ENCODE measurements around the gene LIPC.

Gene LIPC

DNA sequence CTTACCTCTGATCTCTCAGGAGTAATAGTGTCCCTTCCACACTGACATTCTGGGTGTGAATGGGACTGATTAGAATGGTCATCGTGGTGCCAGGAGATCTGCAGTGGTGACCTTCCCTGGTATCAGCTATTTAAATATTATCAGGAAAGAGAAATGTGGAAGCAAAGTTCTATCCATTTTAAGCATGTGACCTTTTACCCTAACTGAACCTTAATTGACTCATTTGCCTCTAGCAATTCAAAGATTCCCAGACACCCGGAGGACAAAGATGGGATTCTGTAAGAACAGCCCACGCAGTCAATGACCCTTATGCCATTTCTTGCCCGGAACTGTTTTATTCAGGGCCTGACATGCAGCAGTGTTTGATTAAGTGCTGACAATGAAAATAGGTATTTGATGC, 10.3 kb downstream of the LIPC start:
- no peaks in the 10 kb centered on the region for H3K27me3 ChIP-seq (ENCODE audit: insufficient read depth, low read length)
- H3K4me1 ChIP-seq (ENCODE audit: insufficient read depth, low read length): peaks cover 6% of the 10 kb centered on the region
- no peaks in the 10 kb centered on the region for H3K36me3 ChIP-seq (ENCODE audit: insufficient read depth, low read length)
- no peaks in the 10 kb centered on the region for H3K9me3 ChIP-seq (ENCODE audit: low read length)
- H3K4me3 ChIP-seq (ENCODE audit: low read length): no peak overlapping the region
- H2AFZ ChIP-seq (ENCODE audit: low read depth, low read length): no peak overlapping the region

DNA sequence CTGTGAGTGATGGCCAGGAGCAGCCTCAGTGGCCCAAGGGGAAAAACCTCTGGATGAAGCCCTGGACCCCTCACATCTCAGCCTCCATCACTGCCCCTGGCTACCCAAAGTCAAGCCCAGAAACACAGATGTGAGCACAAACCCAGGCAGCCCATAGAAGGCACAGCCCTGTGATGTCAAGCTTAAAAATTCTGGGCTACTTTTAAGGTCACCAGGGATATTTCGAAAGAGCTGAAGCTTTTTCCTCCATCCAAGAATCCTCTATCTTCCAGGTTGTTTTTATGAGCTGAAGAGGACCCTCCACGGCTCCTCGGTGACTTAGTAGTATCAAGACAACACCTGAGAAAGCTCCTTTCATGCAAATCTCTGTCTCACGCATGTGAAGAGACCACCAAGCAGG, 11.5 kb downstream of the LIPC start:
- Histone ChIP-seq H2AFZ (ENCODE audit: low read depth, low read length) (no peak overlapping the region), H3K36me3 (ENCODE audit: insufficient read depth, low read length) (no peaks in the 10 kb centered on the region), H3K4me3 (ENCODE audit: low read length) (no peak overlapping the region), H3K4me1 (ENCODE audit: insufficient read depth, low read length) (peaks cover 6% of the 10 kb centered on the region), H3K9me3 (ENCODE audit: low read length) (no peaks in the 10 kb centered on the region), H3K27me3 (ENCODE audit: insufficient read depth, low read length) (no peaks in the 10 kb centered on the region)

GRCh38 chr15:58444056-58444455, 12.3 kb downstream of the LIPC start:
- H3K4me3 ChIP-seq (ENCODE audit: low read length): no peak overlapping the region
- H3K4me1 ChIP-seq (ENCODE audit: insufficient read depth, low read length): peaks cover 6% of the 10 kb centered on the region
- H3K27me3 ChIP-seq (ENCODE audit: insufficient read depth, low read length): no peaks in the 10 kb centered on the region

DNA sequence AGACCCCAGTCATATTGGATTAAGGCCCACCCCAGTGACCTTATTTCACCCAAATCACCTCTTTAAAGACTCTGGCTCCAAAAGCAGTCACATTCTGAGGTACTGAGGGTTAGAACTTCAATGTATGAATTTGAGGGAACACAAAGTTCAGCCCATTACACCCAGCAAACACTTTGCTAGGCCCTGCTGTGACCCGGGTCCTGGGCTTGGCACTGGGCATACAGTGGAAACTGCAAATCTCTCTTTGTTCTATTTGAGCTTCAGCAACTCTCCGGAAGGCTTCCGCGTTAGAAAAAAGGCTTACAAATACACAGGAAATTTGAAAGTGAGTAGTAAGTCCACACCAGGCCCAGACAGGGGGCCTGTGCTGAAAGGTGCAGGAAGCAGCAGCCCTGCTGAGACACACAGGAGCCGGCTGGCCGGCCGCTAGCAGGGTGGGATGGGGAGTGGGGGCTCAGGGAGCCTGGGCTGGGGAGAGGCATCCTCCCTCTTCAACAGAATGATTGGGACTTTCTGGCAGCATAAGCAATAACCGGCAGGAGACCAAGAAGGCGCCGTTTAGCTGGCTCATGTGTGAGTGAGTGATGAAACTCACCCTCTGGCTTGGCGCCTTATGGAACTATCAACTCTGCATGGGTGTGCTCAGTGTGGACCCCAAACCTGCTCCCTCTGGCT, 13.0 kb downstream of the LIPC start:
- Histone ChIP-seq H2AFZ (ENCODE audit: low read depth, low read length) (no peak overlapping the region), H3K27me3 (ENCODE audit: insufficient read depth, low read length) (no peaks in the 10 kb centered on the region), H3K9me3 (ENCODE audit: low read length) (no peaks in the 10 kb centered on the region), H3K4me1 (ENCODE audit: insufficient read depth, low read length) (peaks cover 6% of the 10 kb centered on the region), H3K4me3 (ENCODE audit: low read length) (no peak overlapping the region), H3K36me3 (ENCODE audit: insufficient read depth, low read length) (no peaks in the 10 kb centered on the region)

More at GRCh38 chr15:58444056-58444455, 12.3 kb downstream of the LIPC start:
- H3K9me3 ChIP-seq (ENCODE audit: low read length): no peaks in the 10 kb centered on the region
- H2AFZ ChIP-seq (ENCODE audit: low read depth, low read length): no peak overlapping the region
- H3K36me3 ChIP-seq (ENCODE audit: insufficient read depth, low read length): no peaks in the 10 kb centered on the region

DNA sequence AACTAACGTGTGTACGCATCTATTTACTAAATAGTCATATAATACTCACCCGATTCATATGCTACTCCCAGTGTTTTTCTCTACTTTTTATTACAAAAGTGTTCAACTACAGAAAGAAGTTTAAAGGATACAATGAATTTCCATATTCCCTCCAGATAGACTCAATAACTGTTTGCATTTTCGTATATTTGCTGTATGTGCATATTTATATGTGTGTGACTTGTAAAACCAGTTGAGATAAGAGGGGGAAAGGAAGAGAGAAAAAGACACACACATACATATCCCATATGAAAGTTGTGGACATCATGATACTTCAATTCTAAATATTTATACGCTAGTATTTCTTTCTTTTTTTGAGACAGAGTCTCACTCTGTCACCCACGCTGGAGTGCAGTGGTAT, 14.1 kb downstream of the LIPC start:
- no peak overlapping the region for H2AFZ ChIP-seq (ENCODE audit: low read depth, low read length)
- no peak overlapping the region for H3K4me3 ChIP-seq (ENCODE audit: low read length)
- H3K36me3 ChIP-seq (ENCODE audit: insufficient read depth, low read length): no peaks in the 10 kb centered on the region
- no peaks in the 10 kb centered on the region for H3K27me3 ChIP-seq (ENCODE audit: insufficient read depth, low read length)
- no peaks in the 10 kb centered on the region for H3K9me3 ChIP-seq (ENCODE audit: low read length)
- H3K4me1 ChIP-seq (ENCODE audit: insufficient read depth, low read length): peaks cover 6% of the 10 kb centered on the region

- H3K36me3 ChIP-seq (ENCODE audit: insufficient read depth, low read length): no peaks in the 10 kb centered on the region
- no peak overlapping the region for H2AFZ ChIP-seq (ENCODE audit: low read depth, low read length)
- no peak overlapping the region for H3K4me3 ChIP-seq (ENCODE audit: low read length)
- H3K9me3 ChIP-seq (ENCODE audit: low read length): no peaks in the 10 kb centered on the region
- H3K4me1 ChIP-seq (ENCODE audit: insufficient read depth, low read length): peaks cover 6% of the 10 kb centered on the region
- no peaks in the 10 kb centered on the region for H3K27me3 ChIP-seq (ENCODE audit: insufficient read depth, low read length)
Observed at GRCh38 chr15:58446521-58446920, 14.7 kb downstream of the LIPC start.

DNA sequence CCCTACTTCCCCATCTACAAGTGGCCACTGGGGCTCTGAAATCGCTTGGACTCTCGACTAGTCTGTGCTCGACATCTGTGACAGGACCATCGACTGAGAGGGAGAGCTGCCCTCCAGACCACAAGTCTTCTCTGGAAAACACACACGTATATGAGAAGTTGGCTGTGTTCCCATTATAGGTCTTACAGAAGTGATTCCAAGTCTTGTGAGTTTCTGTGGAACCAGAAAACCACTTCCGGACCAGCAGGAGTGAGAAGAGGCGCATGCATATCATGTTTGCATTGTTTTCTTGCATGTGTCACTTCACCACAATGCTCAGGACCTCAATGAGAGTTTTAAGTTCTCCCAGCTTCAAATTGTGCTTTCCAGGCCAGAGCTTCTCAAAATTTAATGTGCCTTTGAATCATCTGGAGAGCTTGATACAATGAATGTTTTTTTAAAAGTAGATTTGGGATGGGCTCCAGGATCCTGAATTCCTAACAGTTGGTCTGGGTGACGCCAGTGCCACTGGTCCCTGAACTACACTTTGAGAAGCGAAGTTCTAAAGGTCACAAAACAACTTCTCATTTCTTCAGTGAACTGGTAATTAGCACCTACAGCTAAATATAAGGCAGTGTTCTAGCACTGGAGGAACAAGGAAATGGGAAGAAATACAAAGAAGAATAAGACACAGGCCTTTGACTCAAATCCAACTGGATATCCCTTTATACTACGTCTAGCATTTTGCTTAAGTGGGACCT, 15.7 kb downstream of the LIPC start:
- Histone ChIP-seq H3K27me3 (ENCODE audit: insufficient read depth, low read length) (no peaks in the 10 kb centered on the region), H3K4me3 (ENCODE audit: low read length) (no peak overlapping the region), H2AFZ (ENCODE audit: low read depth, low read length) (no peak overlapping the region), H3K9me3 (ENCODE audit: low read length) (no peaks in the 10 kb centered on the region), H3K36me3 (ENCODE audit: insufficient read depth, low read length) (no peaks in the 10 kb centered on the region), H3K4me1 (ENCODE audit: insufficient read depth, low read length) (no peaks in the 10 kb centered on the region)

GRCh38 chr15:58448331-58448730, 16.5 kb downstream of the LIPC start:
- H3K36me3 ChIP-seq (ENCODE audit: insufficient read depth, low read length): no peaks in the 10 kb centered on the region
- no peak overlapping the region for H3K4me3 ChIP-seq (ENCODE audit: low read length)
- H3K27me3 ChIP-seq (ENCODE audit: insufficient read depth, low read length): no peaks in the 10 kb centered on the region
- no peaks in the 10 kb centered on the region for H3K4me1 ChIP-seq (ENCODE audit: insufficient read depth, low read length)
- H3K9me3 ChIP-seq (ENCODE audit: low read length): no peaks in the 10 kb centered on the region
- no peak overlapping the region for H2AFZ ChIP-seq (ENCODE audit: low read depth, low read length)

- H3K4me3 ChIP-seq (ENCODE audit: low read length): no peak overlapping the region
- no peaks in the 10 kb centered on the region for H3K4me1 ChIP-seq (ENCODE audit: insufficient read depth, low read length)
- H3K36me3 ChIP-seq (ENCODE audit: insufficient read depth, low read length): no peaks in the 10 kb centered on the region
- no peak overlapping the region for H2AFZ ChIP-seq (ENCODE audit: low read depth, low read length)
- no peaks in the 10 kb centered on the region for H3K27me3 ChIP-seq (ENCODE audit: insufficient read depth, low read length)
- no peaks in the 10 kb centered on the region for H3K9me3 ChIP-seq (ENCODE audit: low read length)
Observed at GRCh38 chr15:58448906-58449305, 17.1 kb downstream of the LIPC start.

- Histone ChIP-seq H3K9me3 (ENCODE audit: low read length) (no peaks in the 10 kb centered on the region), H3K27me3 (ENCODE audit: insufficient read depth, low read length) (no peaks in the 10 kb centered on the region), H3K4me1 (ENCODE audit: insufficient read depth, low read length) (no peaks in the 10 kb centered on the region), H3K36me3 (ENCODE audit: insufficient read depth, low read length) (no peaks in the 10 kb centered on the region), H3K4me3 (ENCODE audit: low read length) (no peak overlapping the region), H2AFZ (ENCODE audit: low read depth, low read length) (no peak overlapping the region)
Observed at GRCh38 chr15:58451826-58452225, 20.0 kb downstream of the LIPC start.

DNA sequence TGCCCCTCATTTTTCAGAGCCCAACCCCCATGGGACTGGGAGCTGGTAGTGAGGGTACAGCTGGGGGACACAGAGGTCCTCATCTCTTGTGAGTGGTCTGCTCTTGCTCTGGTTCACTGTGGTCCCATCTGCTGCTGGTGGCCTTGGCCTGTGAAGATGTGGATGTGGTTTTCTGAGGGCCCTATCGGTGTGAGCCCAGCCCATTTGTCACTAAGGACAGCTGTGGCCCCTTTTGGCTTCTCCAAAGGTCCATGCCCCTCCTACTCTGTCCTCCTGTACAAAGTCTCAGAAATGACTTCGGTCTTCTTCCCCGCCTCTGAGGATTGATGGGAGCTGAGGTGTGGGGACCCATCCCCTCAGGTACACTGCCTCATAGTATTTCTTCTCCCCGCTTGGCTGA, 21.0 kb downstream of the LIPC start:
- Histone ChIP-seq H2AFZ (ENCODE audit: low read depth, low read length) (no peak overlapping the region), H3K4me1 (ENCODE audit: insufficient read depth, low read length) (no peaks in the 10 kb centered on the region), H3K36me3 (ENCODE audit: insufficient read depth, low read length) (no peaks in the 10 kb centered on the region), H3K27me3 (ENCODE audit: insufficient read depth, low read length) (no peaks in the 10 kb centered on the region), H3K4me3 (ENCODE audit: low read length) (no peak overlapping the region), H3K9me3 (ENCODE audit: low read length) (no peaks in the 10 kb centered on the region)

GRCh38 chr15:58453931-58454793, 22.4 kb downstream of the LIPC start:
- no peaks in the 10 kb centered on the region for H3K27me3 ChIP-seq (ENCODE audit: insufficient read depth, low read length)
- no peaks in the 10 kb centered on the region for H3K36me3 ChIP-seq (ENCODE audit: insufficient read depth, low read length)
- H3K9me3 ChIP-seq (ENCODE audit: low read length): no peaks in the 10 kb centered on the region
- H3K4me1 ChIP-seq (ENCODE audit: insufficient read depth, low read length): peaks cover 7% of the 10 kb centered on the region
- H3K4me3 ChIP-seq (ENCODE audit: low read length): no peak overlapping the region
- H2AFZ ChIP-seq (ENCODE audit: low read depth, low read length): no peak overlapping the region

DNA sequence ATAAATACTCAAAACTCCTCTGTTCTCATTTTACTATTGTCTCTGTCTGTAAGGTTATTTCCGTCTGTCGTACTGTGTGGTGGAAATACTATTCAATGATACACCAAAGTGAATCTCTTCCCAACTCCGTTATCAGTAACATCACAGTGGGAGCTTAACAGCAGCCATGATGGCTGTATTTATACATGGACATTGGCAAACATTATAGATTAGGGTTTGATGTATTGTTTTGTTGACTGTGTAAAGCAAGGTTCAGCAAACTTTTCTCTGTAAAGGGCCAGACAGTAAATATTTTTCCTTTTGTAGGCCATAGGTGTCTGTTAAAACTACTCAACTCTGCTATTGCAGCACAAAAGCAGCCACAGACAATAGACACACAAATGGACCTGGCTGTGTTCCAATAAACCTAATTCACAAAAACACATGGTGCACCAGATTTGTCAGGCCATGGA, 23.2 kb downstream of the LIPC start:
- H3K4me3 ChIP-seq (ENCODE audit: low read length): no peak overlapping the region
- no peaks in the 10 kb centered on the region for H3K9me3 ChIP-seq (ENCODE audit: low read length)
- H3K36me3 ChIP-seq (ENCODE audit: insufficient read depth, low read length): no peaks in the 10 kb centered on the region
- H3K27me3 ChIP-seq (ENCODE audit: insufficient read depth, low read length): no peaks in the 10 kb centered on the region
- peaks cover 7% of the 10 kb centered on the region for H3K4me1 ChIP-seq (ENCODE audit: insufficient read depth, low read length)
- H2AFZ ChIP-seq (ENCODE audit: low read depth, low read length): no peak overlapping the region

Data from neuron (in vitro differentiated cells).